Left forelimb (tissue), 1 donor: ENCODE measurements around the gene GALNT7.
A peak's percentile ranks its signal among the peaks of the same experiment; 100 is the strongest.
"Not testable (repeated sequence)": the region's sequence is repeated elsewhere in the genome, so short reads cannot be mapped to it uniquely, and the experiment has no call there.

ENCODE experiments used
- DNase-seq: peaks from one replicate; pipeline ENCODE4 v3.0.0-alpha.2; 2018; ENCODE audit warnings: low spot score

GALNT7 gene

GRCh38 chr4:173166491-173166890 is 2.1 kb upstream of the GALNT7 start:
- no peak for DNase-seq

GRCh38 chr4:173167758-173168395 is 734 bp upstream of the GALNT7 start:
- no peak for DNase-seq

- no peak for DNase-seq
These were observed 492 bp downstream of the GALNT7 start for GRCh38 chr4:173169178-173169427.

GRCh38 chr4:173169428-173170181 is 994 bp downstream of the GALNT7 start:
- peak; percentile 88 for DNase-seq

GRCh38 chr4:173170182-173170778 is 1.7 kb downstream of the GALNT7 start:
- DNase-seq: no peak

GRCh38 chr4:173171098-173171497 is 2.5 kb downstream of the GALNT7 start:
- DNase-seq: no peak

GRCh38 chr4:173171987-173172386 is 3.4 kb downstream of the GALNT7 start:
- no peak for DNase-seq

GRCh38 chr4:173174184-173174583 is 5.6 kb downstream of the GALNT7 start:
- DNase-seq: no peak

- DNase-seq: no peak
These were observed 6.0 kb downstream of the GALNT7 start for GRCh38 chr4:173174594-173175012.

- DNase-seq: no peak
These were observed 7.4 kb downstream of the GALNT7 start for GRCh38 chr4:173176010-173176409.

- no peak for DNase-seq
These were observed 8.6 kb downstream of the GALNT7 start for GRCh38 chr4:173177232-173177631.

GRCh38 chr4:173178144-173178543 is 9.5 kb downstream of the GALNT7 start:
- DNase-seq: no peak

- no peak for DNase-seq
These were observed 13.2 kb downstream of the GALNT7 start for GRCh38 chr4:173181848-173182247.

- DNase-seq: no peak
These were observed 13.8 kb downstream of the GALNT7 start for GRCh38 chr4:173182403-173182802.

- not testable (repeated sequence) for DNase-seq
These were observed 15.1 kb downstream of the GALNT7 start for GRCh38 chr4:173183659-173184247.

GRCh38 chr4:173185847-173186510 is 17.4 kb downstream of the GALNT7 start:
- DNase-seq: no peak

GRCh38 chr4:173187732-173188131 is 19.1 kb downstream of the GALNT7 start:
- no peak for DNase-seq

- no peak for DNase-seq
These were observed 20.0 kb downstream of the GALNT7 start for GRCh38 chr4:173188648-173189047.

GRCh38 chr4:173189117-173189693 is 20.6 kb downstream of the GALNT7 start:
- DNase-seq: no peak

GRCh38 chr4:173191623-173192041 is 23.0 kb downstream of the GALNT7 start:
- no peak for DNase-seq

GRCh38 chr4:173192375-173193162 is 24.0 kb downstream of the GALNT7 start:
- no peak for DNase-seq
